Ascending aorta (tissue), 2 donors: Measurements from ENCODE around the gene CCDC121. TPM values are rescaled to one million over a fixed set of nuclear protein-coding genes. Genes with fewer than 3 reads are reported as not detected.
A peak's percentile ranks its signal among the peaks of the same experiment; 100 is the strongest.

Experiments used
- DNase-seq, 2 donors: peaks; one replicate each; pipeline ENCODE4 v3.0.0-alpha.2; 2019; ENCODE audit warnings: low spot score in 2 of 2
- H3K27ac ChIP-seq, 2 donors: fragments of 200-600 bp; sonication (generic); one replicate each; pipeline ENCODE4 v1.5.1; 2016 to 2017; ENCODE audit warnings: mild to moderate bottlenecking in 1 of 2
- H3K27me3 ChIP-seq: fragments of 200-600 bp; sonication (generic); one replicate; pipeline ENCODE4 v1.5.1; 2017
- H3K36me3 ChIP-seq, 2 donors: fragments of 200-600 bp; sonication (generic); one replicate each; pipeline ENCODE4 v1.5.1; 2016
- H3K4me1 ChIP-seq, 2 donors: fragments of 200-600 bp; sonication (generic); one replicate each; pipeline ENCODE4 v1.5.1; 2016 to 2017; ENCODE audit warnings: mild to moderate bottlenecking in 1 of 2
- H3K4me3 ChIP-seq, 2 donors: fragments of 200-600 bp; sonication (generic); one replicate each; pipeline ENCODE4 v1.5.1; 2016 to 2017; ENCODE audit warnings: mild to moderate bottlenecking in 1 of 2
- H3K9me3 ChIP-seq, 2 donors: fragments of 200-600 bp; sonication (generic); one replicate each; pipeline ENCODE4 v1.5.1; 2016
- CTCF ChIP-seq, 3 experiments: fragments of 200-600 bp in 2 of 3; fragments of 450-650 bp in 1 of 3; sonication (generic) in 2 of 3; IDR thresholded peaks; one replicate each; pipeline ENCODE4 v1.5.1; 2016 to 2019; ENCODE audit warnings: antibody characterized with exemption in 3 of 3, mild to moderate bottlenecking in 1 of 3, moderate library complexity in 1 of 3
- intact Hi-C: fragments of 100-400 bp; cut with DNase I; formaldehyde crosslinking; loops from one replicate; pipeline ENCODE4 v1.15.1; 2023
- total RNA-seq: library from RNA; depleted of rRNA; stranded (reverse); fragments of >200 nt; gene quantifications from one replicate; pipeline ENCODE4 v1.1.0, GENCODE V29; 2016

Gene CCDC121
- total RNA-seq: 8.0 TPM

- peaks cover 18 to 37% of the 10 kb centered on the region in 2 donors for H3K36me3 ChIP-seq
- intact Hi-C loops: loop anchor here (2.0 kb wide), 1 partner anchor 140 kb away; the partner anchor contains the start of gene IFT172
- no peak for TF ChIP-seq CTCF (IDR thresholded peaks at IDR 0.05)
Observed at GRCh38 chr2:27628767-27629709, at the start of gene CCDC121, which contains the start of gene GPN1. Gene CCDC121 (minus strand): TSS chr2:27629012. CDS start chr2:27627799, 1,213 bp downstream. Gene GPN1 (plus strand): TSS chr2:27629050. CDS start chr2:27629059, 9 bp downstream.

GRCh38 chr2:27672723-27673486, 44.1 kb upstream of the CCDC121 start:
- intact Hi-C loops: no loop called here
- TF ChIP-seq CTCF (IDR thresholded peaks at IDR 0.05): no peak
- no peaks in the 10 kb centered on the region for H3K27me3 ChIP-seq
- no peak for DNase-seq
- no peak overlapping the region for H3K4me3 ChIP-seq
- H3K4me1 ChIP-seq: no peaks in the 10 kb centered on the region
- H3K27ac ChIP-seq: no peak overlapping the region
- peaks cover 58 to 81% of the 10 kb centered on the region in 2 donors for H3K36me3 ChIP-seq
- H3K9me3 ChIP-seq: no peaks in the 10 kb centered on the region

More at GRCh38 chr2:27628767-27629709, at the start of gene CCDC121, which contains the start of gene GPN1:
- H3K4me1 ChIP-seq: peaks cover 0 to 5% of the 10 kb centered on the region in 2 donors
- peak; percentile 77 to 94 for DNase-seq
- H3K27me3 ChIP-seq: no peaks in the 10 kb centered on the region
- peak within 1 kb of the TSS; percentile 66 to 71 for H3K4me3 ChIP-seq
- H3K27ac ChIP-seq: peak within 1 kb of the TSS; percentile 59 to 74
- H3K9me3 ChIP-seq: no peaks in the 10 kb centered on the region

- H3K9me3 ChIP-seq: no peaks in the 10 kb centered on the region
- peaks cover 55 to 76% of the 10 kb centered on the region in 2 donors for H3K36me3 ChIP-seq
- no peak overlapping the region for H3K4me3 ChIP-seq
- no peak for DNase-seq
- TF ChIP-seq CTCF (IDR thresholded peaks at IDR 0.05): no peak
- intact Hi-C loops: no loop called here
- H3K27ac ChIP-seq: no peak overlapping the region
- no peaks in the 10 kb centered on the region for H3K27me3 ChIP-seq
- H3K4me1 ChIP-seq: peaks cover 0 to 4% of the 10 kb centered on the region in 2 donors
Observed at GRCh38 chr2:27671235-27671634, 42.4 kb upstream of the CCDC121 start.

GRCh38 chr2:27667446-27667845, 38.6 kb upstream of the CCDC121 start:
- peaks cover 43 to 51% of the 10 kb centered on the region in 2 donors for H3K36me3 ChIP-seq
- DNase-seq: no peak

More at GRCh38 chr2:27667446-27667845, 38.6 kb upstream of the CCDC121 start:
- no peak for TF ChIP-seq CTCF (IDR thresholded peaks at IDR 0.05)
- Histone ChIP-seq H3K4me1 (peaks cover 12 to 21% of the 10 kb centered on the region in 2 donors), H3K9me3 (no peaks in the 10 kb centered on the region), H3K27me3 (no peaks in the 10 kb centered on the region), H3K4me3 (no peak overlapping the region), H3K27ac (no peak overlapping the region)
- intact Hi-C loops: no loop called here
